ENCODE results near the gene TCF4.

The TCF4 gene

DNA sequence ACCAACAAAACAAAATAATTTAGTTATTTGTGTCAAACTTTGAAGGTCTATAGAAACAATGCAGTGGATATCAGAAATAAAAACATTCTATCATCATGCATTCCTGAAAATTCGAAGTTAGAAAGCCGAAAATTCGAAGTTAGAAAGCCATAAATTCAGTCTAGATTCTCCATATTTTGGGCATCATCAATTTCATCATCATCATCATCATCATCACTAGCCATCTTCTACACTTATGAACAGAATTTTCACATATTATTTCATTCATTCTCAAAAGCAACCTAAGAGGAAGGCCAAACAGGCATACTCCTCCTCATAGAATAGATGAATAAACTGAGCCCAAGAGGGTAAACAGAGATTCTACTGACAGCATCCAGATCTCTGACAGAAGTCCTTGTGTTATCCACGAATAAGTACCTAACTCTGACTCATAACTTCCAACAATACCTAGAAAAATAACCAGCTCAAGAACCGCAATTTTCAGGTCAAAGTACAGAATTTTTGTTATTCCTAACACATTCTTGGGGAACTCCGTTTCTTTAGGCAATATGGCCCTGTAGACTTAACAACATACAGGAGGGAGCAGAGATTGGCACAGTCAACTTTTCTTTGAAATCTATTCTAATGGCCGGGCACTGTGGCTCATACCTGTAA, 84.7 kb downstream of the TCF4 start:
- H3K27ac ChIP-seq (ENCODE audit: low read depth, low read length) = peak overlapping the region; percentile 96

GRCh38 chr18:55501982-55502710, 85.8 kb downstream of the TCF4 start:
- H3K27ac ChIP-seq (ENCODE audit: low read depth, low read length) = peak overlapping the region; percentile 96
- H3K4me3 ChIP-seq (ENCODE audit: low read depth, low read length) = 0 out of 2 replicates have a peak overlapping the region, but pooled peaks have one; percentile 5
- H3K9me3 ChIP-seq (ENCODE audit: control insufficient read depth, insufficient read depth, low read length) = no peaks in the 10 kb centered on the region
- H3K4me1 ChIP-seq (ENCODE audit: control insufficient read depth, insufficient read depth, low read length) = peaks cover 40% of the 10 kb centered on the region
- H3K9ac ChIP-seq (ENCODE audit: low read depth, low read length) = no peak overlapping the region
- H3K27me3 ChIP-seq (ENCODE audit: control insufficient read depth, insufficient read depth, low read length) = no peaks in the 10 kb centered on the region
- no peaks in the 10 kb centered on the region for H3K36me3 ChIP-seq (ENCODE audit: control insufficient read depth, insufficient read depth, low read length)

More for the DNA sequence above, 84.7 kb downstream of the TCF4 start:
- Histone ChIP-seq H3K36me3 (ENCODE audit: control insufficient read depth, insufficient read depth, low read length) (no peaks in the 10 kb centered on the region), H3K9ac (ENCODE audit: low read depth, low read length) (no peak overlapping the region), H3K4me3 (ENCODE audit: low read depth, low read length) (no peak overlapping the region), H3K27me3 (ENCODE audit: control insufficient read depth, insufficient read depth, low read length) (no peaks in the 10 kb centered on the region), H3K4me1 (ENCODE audit: control insufficient read depth, insufficient read depth, low read length) (peaks cover 40% of the 10 kb centered on the region), H3K9me3 (ENCODE audit: control insufficient read depth, insufficient read depth, low read length) (no peaks in the 10 kb centered on the region)

- Histone ChIP-seq H3K4me1 (ENCODE audit: control insufficient read depth, insufficient read depth, low read length) (peaks cover 40% of the 10 kb centered on the region), H3K36me3 (ENCODE audit: control insufficient read depth, insufficient read depth, low read length) (no peaks in the 10 kb centered on the region), H3K9me3 (ENCODE audit: control insufficient read depth, insufficient read depth, low read length) (no peaks in the 10 kb centered on the region), H3K27me3 (ENCODE audit: control insufficient read depth, insufficient read depth, low read length) (no peaks in the 10 kb centered on the region), H3K4me3 (ENCODE audit: low read depth, low read length) (0 out of 2 replicates have a peak overlapping the region, but pooled peaks have one; percentile 5), H3K27ac (ENCODE audit: low read depth, low read length) (peak overlapping the region; percentile 96), H3K9ac (ENCODE audit: low read depth, low read length) (no peak overlapping the region)
Measured at GRCh38 chr18:55501579-55501978, 86.4 kb downstream of the TCF4 start.

DNA sequence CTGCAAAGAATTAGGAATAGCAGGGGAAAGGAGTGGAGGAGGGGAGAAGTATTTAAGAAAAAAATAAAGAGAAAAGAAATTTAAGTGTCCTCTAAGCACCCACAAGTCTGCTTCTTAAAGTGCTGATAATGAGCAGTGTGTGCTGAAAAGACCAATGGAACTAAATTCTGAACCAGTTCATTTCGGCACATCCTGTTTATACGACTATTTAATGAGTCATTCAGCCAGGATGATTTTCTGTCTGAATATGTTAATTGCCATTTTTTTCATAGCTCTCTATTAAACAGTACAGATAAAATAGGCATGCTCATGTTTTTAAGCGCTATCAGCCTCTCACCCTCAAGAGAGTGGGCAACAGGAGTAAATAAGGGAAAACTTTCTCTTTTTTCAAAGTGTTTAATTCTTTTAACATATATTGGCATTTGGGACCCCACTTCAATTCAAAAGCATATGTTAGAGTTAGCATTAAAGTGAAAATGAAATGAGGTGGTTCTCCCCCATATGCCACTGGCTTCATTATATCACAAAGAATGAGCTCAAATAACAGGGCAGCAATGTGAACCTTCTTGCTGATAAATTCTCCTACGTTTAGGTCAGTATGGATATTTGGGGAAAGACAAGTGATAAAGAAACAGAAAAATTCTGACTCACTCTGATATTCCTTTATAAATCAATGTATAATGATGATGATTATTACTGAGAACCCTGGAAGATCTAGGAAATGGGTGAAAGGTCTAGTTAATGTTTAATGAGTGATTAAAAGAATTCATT, 87.5 kb downstream of the TCF4 start:
- Histone ChIP-seq H3K4me3 (ENCODE audit: low read depth, low read length) (no peak overlapping the region; the same call in 1 of the 2 replicates), H3K9me3 (ENCODE audit: control insufficient read depth, insufficient read depth, low read length) (no peaks in the 10 kb centered on the region), H3K36me3 (ENCODE audit: control insufficient read depth, insufficient read depth, low read length) (no peaks in the 10 kb centered on the region), H3K4me1 (ENCODE audit: control insufficient read depth, insufficient read depth, low read length) (peaks cover 44% of the 10 kb centered on the region), H3K9ac (ENCODE audit: low read depth, low read length) (no peak overlapping the region), H3K27ac (ENCODE audit: low read depth, low read length) (peak overlapping the region; percentile 96), H3K27me3 (ENCODE audit: control insufficient read depth, insufficient read depth, low read length) (no peaks in the 10 kb centered on the region)

DNA sequence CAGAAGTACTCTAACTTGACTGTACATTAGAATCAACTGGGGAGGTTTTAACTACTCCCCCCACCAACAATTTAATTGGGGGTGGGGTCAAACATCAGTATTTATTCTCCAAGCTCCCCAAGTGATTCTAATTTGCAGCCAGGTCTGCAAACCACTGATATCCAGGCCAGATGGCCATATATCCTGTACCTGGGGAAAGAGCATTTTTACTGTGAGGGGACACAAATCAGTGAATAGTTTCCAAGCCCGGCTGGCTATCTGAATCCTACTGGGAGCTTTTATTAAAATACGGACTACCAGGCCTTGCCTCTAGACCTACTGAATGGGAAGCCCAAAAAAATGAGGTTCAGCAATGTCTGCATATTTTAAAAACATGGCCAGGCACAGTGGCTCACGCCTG, 88.5 kb downstream of the TCF4 start:
- Histone ChIP-seq H3K36me3 (ENCODE audit: control insufficient read depth, insufficient read depth, low read length) (no peaks in the 10 kb centered on the region), H3K9me3 (ENCODE audit: control insufficient read depth, insufficient read depth, low read length) (no peaks in the 10 kb centered on the region), H3K4me1 (ENCODE audit: control insufficient read depth, insufficient read depth, low read length) (peaks cover 53% of the 10 kb centered on the region), H3K9ac (ENCODE audit: low read depth, low read length) (no peak overlapping the region), H3K27ac (ENCODE audit: low read depth, low read length) (no peak overlapping the region), H3K27me3 (ENCODE audit: control insufficient read depth, insufficient read depth, low read length) (no peaks in the 10 kb centered on the region), H3K4me3 (ENCODE audit: low read depth, low read length) (no peak overlapping the region)

GRCh38 chr18:55497825-55498403, 90.1 kb downstream of the TCF4 start:
- Histone ChIP-seq H3K27me3 (ENCODE audit: control insufficient read depth, insufficient read depth, low read length) (no peaks in the 10 kb centered on the region), H3K9ac (ENCODE audit: low read depth, low read length) (no peak overlapping the region), H3K36me3 (ENCODE audit: control insufficient read depth, insufficient read depth, low read length) (no peaks in the 10 kb centered on the region), H3K27ac (ENCODE audit: low read depth, low read length) (no peak overlapping the region), H3K4me1 (ENCODE audit: control insufficient read depth, insufficient read depth, low read length) (peaks cover 53% of the 10 kb centered on the region), H3K9me3 (ENCODE audit: control insufficient read depth, insufficient read depth, low read length) (no peaks in the 10 kb centered on the region), H3K4me3 (ENCODE audit: low read depth, low read length) (no peak overlapping the region)

GRCh38 chr18:55494899-55495298, 93.1 kb downstream of the TCF4 start:
- H3K36me3 ChIP-seq (ENCODE audit: control insufficient read depth, insufficient read depth, low read length) = no peaks in the 10 kb centered on the region
- H3K9me3 ChIP-seq (ENCODE audit: control insufficient read depth, insufficient read depth, low read length) = no peaks in the 10 kb centered on the region
- H3K4me3 ChIP-seq (ENCODE audit: low read depth, low read length) = no peak overlapping the region
- H3K4me1 ChIP-seq (ENCODE audit: control insufficient read depth, insufficient read depth, low read length) = peaks cover 45% of the 10 kb centered on the region
- no peak overlapping the region for H3K9ac ChIP-seq (ENCODE audit: low read depth, low read length)
- no peaks in the 10 kb centered on the region for H3K27me3 ChIP-seq (ENCODE audit: control insufficient read depth, insufficient read depth, low read length)
- peak overlapping the region; percentile 29 for H3K27ac ChIP-seq (ENCODE audit: low read depth, low read length)

- H3K4me3 ChIP-seq (ENCODE audit: low read depth, low read length) = peak overlapping the region; percentile 16; the same call in 1 of the 2 replicates
Measured at GRCh38 chr18:55494441-55494840, 93.6 kb downstream of the TCF4 start.

GRCh38 chr18:55491616-55492015, 96.4 kb downstream of the TCF4 start:
- H3K4me3 ChIP-seq (ENCODE audit: low read depth, low read length) = no peak overlapping the region
- no peaks in the 10 kb centered on the region for H3K27me3 ChIP-seq (ENCODE audit: control insufficient read depth, insufficient read depth, low read length)
- H3K9me3 ChIP-seq (ENCODE audit: control insufficient read depth, insufficient read depth, low read length) = no peaks in the 10 kb centered on the region
- H3K27ac ChIP-seq (ENCODE audit: low read depth, low read length) = no peak overlapping the region
- H3K4me1 ChIP-seq (ENCODE audit: control insufficient read depth, insufficient read depth, low read length) = peaks cover 72% of the 10 kb centered on the region
- no peaks in the 10 kb centered on the region for H3K36me3 ChIP-seq (ENCODE audit: control insufficient read depth, insufficient read depth, low read length)
- no peak overlapping the region for H3K9ac ChIP-seq (ENCODE audit: low read depth, low read length)

More at GRCh38 chr18:55494441-55494840, 93.6 kb downstream of the TCF4 start:
- Histone ChIP-seq H3K36me3 (ENCODE audit: control insufficient read depth, insufficient read depth, low read length) (no peaks in the 10 kb centered on the region), H3K27ac (ENCODE audit: low read depth, low read length) (no peak overlapping the region), H3K27me3 (ENCODE audit: control insufficient read depth, insufficient read depth, low read length) (no peaks in the 10 kb centered on the region), H3K4me1 (ENCODE audit: control insufficient read depth, insufficient read depth, low read length) (peaks cover 47% of the 10 kb centered on the region), H3K9me3 (ENCODE audit: control insufficient read depth, insufficient read depth, low read length) (no peaks in the 10 kb centered on the region), H3K9ac (ENCODE audit: low read depth, low read length) (no peak overlapping the region)

DNA sequence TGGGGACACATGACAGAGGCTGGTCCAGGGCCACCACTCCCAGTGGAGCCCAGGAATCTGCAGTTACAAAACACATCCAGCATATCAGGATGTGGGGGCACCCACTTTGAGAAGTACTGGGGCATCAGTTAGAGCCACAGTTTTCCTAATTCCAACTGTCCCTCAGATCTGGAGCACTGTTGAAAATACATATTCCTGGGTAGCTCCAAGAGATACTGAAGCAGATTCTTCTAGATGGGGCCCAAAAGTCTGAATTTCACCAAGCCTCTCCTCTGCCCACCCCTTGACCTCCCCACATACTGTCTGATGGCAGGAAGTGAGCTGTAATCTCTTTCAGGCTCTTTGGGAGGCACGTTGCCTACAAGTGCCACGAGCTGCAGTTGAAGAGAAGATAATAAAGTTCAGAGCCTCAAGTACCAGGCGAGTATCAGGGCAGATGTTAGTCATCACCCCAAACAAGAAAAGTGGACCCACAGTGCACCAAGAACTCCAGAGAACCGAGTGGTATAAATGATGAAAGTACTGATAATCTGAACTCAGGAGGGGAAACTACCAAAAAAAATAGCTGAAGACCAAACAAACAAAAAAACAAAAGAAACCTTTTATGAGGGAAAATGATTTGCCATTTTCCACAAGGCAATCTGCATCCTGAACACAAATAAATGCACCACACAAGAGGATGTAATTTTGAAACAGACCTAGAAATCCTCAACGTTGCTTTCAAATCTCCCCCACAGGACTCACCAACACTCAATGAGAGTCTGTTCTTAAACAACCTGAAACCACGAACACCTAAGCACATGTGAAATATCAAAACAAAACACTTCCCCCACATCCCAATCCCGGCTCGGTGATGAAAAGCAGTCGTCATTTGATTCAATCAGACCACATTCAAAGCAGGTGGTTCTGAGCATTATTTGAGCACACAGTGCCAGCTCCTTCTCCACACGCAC, 98.7 kb downstream of the TCF4 start:
- peaks cover 65% of the 10 kb centered on the region for H3K4me1 ChIP-seq (ENCODE audit: control insufficient read depth, insufficient read depth, low read length)

More for the DNA sequence above, 98.7 kb downstream of the TCF4 start:
- no peaks in the 10 kb centered on the region for H3K36me3 ChIP-seq (ENCODE audit: control insufficient read depth, insufficient read depth, low read length)
- no peaks in the 10 kb centered on the region for H3K27me3 ChIP-seq (ENCODE audit: control insufficient read depth, insufficient read depth, low read length)
- no peak overlapping the region for H3K9ac ChIP-seq (ENCODE audit: low read depth, low read length)
- H3K9me3 ChIP-seq (ENCODE audit: control insufficient read depth, insufficient read depth, low read length) = no peaks in the 10 kb centered on the region
- peak overlapping the region; percentile 95 for H3K27ac ChIP-seq (ENCODE audit: low read depth, low read length)
- peak overlapping the region; percentile 41 for H3K4me3 ChIP-seq (ENCODE audit: low read depth, low read length)
